Stimulated activated CD8-positive, alpha-beta memory T cell treated with anti-CD3 and anti-CD28 coated beads, Interleukin-7, amount 100 ng/mL, for 4 hours (primary cell): ENCODE data around the gene UHMK1.
"Not testable (repeated sequence)": the region's sequence is repeated elsewhere in the genome, so short reads cannot be mapped to it uniquely, and the experiment has no call there.

ENCODE experiments used
- DNase-seq, 2 donors: peaks; one replicate each; pipeline ENCODE4 v3.0.0-alpha.2; 2020; ENCODE audit warnings: low read depth in 2 of 2

UHMK1 gene

GRCh38 chr1:162565460-162565859 is 67.8 kb downstream of the UHMK1 start:
- no peak for DNase-seq

GRCh38 chr1:162566870-162567269 is 69.3 kb downstream of the UHMK1 start:
- no peak for DNase-seq

- no peak for DNase-seq
Observed at GRCh38 chr1:162568802-162569201, 71.2 kb downstream of the UHMK1 start.

DNA sequence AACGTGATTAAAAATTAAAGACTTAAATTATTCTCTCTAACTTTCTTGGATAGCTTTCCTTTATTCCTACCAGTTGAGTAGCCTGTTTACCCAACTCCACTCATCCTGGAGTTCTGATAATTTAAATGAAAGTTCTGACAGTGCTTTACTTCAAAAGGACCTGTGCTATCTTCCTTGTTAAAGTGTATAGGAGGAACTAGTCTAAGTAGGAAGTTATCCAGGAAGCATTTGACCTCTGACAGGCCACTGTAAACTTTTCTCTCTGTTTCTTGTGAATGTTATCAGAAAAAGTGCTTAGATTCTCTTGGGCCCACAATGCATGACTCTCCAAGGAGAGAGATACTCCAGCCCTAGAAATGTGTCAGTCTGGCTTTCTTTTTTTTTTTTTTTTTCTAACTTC is 73.1 kb downstream of the UHMK1 start:
- DNase-seq: no peak

DNA sequence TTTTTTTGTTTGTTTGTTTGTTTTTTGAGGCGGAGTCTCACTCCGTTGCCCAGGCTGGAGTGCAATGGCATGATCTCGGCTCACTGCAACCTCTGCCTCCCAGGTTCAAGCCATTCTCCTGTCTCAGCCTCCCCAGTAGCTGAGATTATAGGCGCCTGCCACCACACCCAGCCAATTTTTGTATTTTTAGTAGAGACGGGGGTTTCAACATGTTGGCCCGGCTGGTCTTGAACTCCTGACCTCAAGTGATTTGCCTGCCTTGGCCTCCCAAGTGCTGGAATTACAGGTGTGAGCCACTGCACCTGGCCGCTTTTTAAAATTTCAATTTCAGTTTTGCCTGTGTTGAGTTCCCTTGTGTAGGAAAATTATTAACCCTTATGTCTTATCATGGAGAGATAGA is 73.5 kb downstream of the UHMK1 start:
- DNase-seq: not testable (repeated sequence)

GRCh38 chr1:162571696-162572095 is 74.1 kb downstream of the UHMK1 start:
- DNase-seq: no peak

DNA sequence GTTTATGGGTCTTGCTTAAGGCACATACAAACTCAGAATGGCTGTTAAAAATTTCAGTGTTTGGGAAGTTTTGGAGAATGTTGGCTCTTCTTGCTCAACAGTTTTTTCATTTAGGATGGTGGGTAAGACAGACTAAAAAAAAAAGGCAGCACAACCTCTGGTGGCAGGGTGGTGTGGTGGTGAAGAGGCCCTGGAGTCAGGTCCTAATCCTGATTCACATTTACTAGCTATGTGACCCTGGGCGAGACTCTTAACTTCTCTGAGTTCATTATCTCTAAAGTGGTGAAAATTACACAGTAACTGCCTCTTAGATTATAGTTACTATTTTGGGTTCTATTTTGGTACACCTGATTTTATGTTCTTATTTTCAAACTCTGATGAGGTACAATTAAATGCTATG is 75.5 kb downstream of the UHMK1 start:
- no peak for DNase-seq

DNA sequence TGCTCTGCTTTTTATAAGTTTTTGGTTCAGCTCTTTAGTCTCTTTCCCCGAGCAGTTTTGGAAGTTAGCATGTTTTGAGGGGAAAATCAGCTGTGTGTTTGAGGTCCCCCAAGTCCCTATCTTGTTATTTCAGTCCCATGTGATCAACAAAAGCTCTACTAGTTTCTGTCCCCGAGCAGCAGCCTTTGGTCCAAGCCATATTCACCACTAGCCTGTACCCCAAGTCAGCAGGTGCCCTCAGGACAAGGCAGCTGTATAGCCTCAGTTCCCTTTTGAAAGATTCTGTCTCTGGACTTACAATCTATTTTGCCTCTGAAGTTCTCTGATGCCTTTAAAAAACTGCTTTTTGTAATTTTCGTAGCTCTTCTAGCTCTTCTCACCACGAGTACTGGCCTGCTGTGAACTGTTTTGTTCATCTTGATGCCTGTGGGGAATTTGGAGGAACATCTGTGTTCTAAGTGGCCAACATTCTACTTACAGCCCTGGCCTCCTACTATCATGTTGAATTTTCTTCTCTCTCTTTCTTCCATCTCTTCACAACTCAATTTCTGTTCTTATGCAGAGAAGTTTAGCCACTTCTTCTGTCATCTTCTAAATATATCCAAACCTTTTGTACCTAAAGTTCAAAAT is 80.6 kb downstream of the UHMK1 start:
- DNase-seq: no peak

GRCh38 chr1:162578936-162579335 is 81.3 kb downstream of the UHMK1 start:
- no peak for DNase-seq
